IMR-90 (cell line): ENCODE data around the gene TRIO. TPM values are rescaled to one million over a fixed set of nuclear protein-coding genes. Genes with fewer than 3 reads are reported as not detected.

Experiments
- ATAC-seq: fragments of 200-7000 bp; cut with Tn5 transposase; 2 replicates; pipeline ENCODE4 v1.9.1; 2020; ENCODE audit warnings: low read depth, mild to moderate bottlenecking, moderate library complexity
- BruUV-seq: library from RNA; stranded (reverse); fragments of 400-500 nt; replicated peaks from 2 replicates; lab custom pipeline; 2021; lab: Mats Ljungman, UMichigan
- CTCF ChIA-PET: fragments of 300-600 bp; formaldehyde crosslinking; extraction: SDS; loops from one replicate; lab custom pipeline; 2021; ENCODE audit warnings: antibody characterized with exemption; lab: Yijun Ruan, JAX
- POLR2A ChIA-PET: fragments of 300-600 bp; sonication (Branson Sonifier 250); formaldehyde crosslinking; loops from one replicate; lab custom pipeline; 2022; ENCODE audit warnings: antibody characterized with exemption; ENCODE audit not compliant: unreplicated experiment; lab: Charles Lee
- DNase-seq: peaks from one replicate; pipeline ENCODE4 v3.0.0; 2013
- H2AFZ ChIP-seq: replicated peaks from 2 replicates; pipeline ENCODE3; 2013; ENCODE audit warnings: low read length, mild to moderate bottlenecking; ENCODE audit not compliant: poor library complexity
- H2AK5ac ChIP-seq: 2 replicates; pipeline ENCODE4 v1.6.1; 2013; ENCODE audit warnings: low read depth, low read length, inconsistent platforms
- H2AK9ac ChIP-seq: replicated peaks from 2 replicates; pipeline ENCODE3; 2013; ENCODE audit warnings: mild to moderate bottlenecking, low read depth, low read length, moderate library complexity; ENCODE audit not compliant: poor library complexity
- H2BK120ac ChIP-seq: 2 replicates; pipeline ENCODE4 v1.6.1; 2013; ENCODE audit warnings: low read depth, low read length, inconsistent platforms
- H2BK15ac ChIP-seq: 3 replicates; pipeline ENCODE4 v1.6.1; 2013; ENCODE audit warnings: low read depth, low read length, inconsistent platforms
- H2BK20ac ChIP-seq: 2 replicates; pipeline ENCODE4 v1.6.1; 2013; ENCODE audit warnings: low read depth, mild to moderate bottlenecking, inconsistent platforms, low read length, moderate library complexity
- H2BK5ac ChIP-seq: 2 replicates; pipeline ENCODE4 v1.6.1; 2013; ENCODE audit warnings: mild to moderate bottlenecking, low read depth, low read length, inconsistent platforms; ENCODE audit not compliant: poor library complexity, severe bottlenecking
- H3K14ac ChIP-seq: replicated peaks from 2 replicates; pipeline ENCODE4 v1.6.1; 2013; ENCODE audit warnings: low read depth, low read length, inconsistent platforms
- H3K18ac ChIP-seq: 2 replicates; pipeline ENCODE4 v1.6.1; 2013; ENCODE audit warnings: low read depth, low read length, control low read depth
- H3K23ac ChIP-seq: 2 replicates; pipeline ENCODE4 v1.6.1; 2013; ENCODE audit warnings: low read depth, low read length, inconsistent platforms
- H3K27ac ChIP-seq: 2 replicates; pipeline ENCODE4 v1.5.1; 2013; ENCODE audit warnings: mild to moderate bottlenecking, control low read depth, low read length; ENCODE audit not compliant: insufficient read depth
- H3K27me3 ChIP-seq: 2 replicates; pipeline ENCODE4 v1.6.1; 2013; ENCODE audit warnings: low read length; ENCODE audit not compliant: control insufficient read depth, insufficient read depth
- H3K36me3 ChIP-seq: 2 replicates; pipeline ENCODE4 v1.6.1; 2013; ENCODE audit warnings: low read length, mixed read lengths; ENCODE audit not compliant: control insufficient read depth, insufficient read depth
- H3K4ac ChIP-seq: 2 replicates; pipeline ENCODE4 v1.6.1; 2013; ENCODE audit warnings: low read depth, low read length, inconsistent platforms
- H3K4me1 ChIP-seq: 2 replicates; pipeline ENCODE4 v1.6.1; 2013; ENCODE audit warnings: low read length, mixed read lengths; ENCODE audit not compliant: control insufficient read depth, insufficient read depth
- H3K4me2 ChIP-seq: 2 replicates; pipeline ENCODE4 v1.6.1; 2013; ENCODE audit warnings: low read depth, mild to moderate bottlenecking, control low read depth, low read length, moderate library complexity
- H3K4me3 ChIP-seq: 2 replicates; pipeline ENCODE4 v1.5.1; 2013; ENCODE audit warnings: low read depth, mild to moderate bottlenecking, control low read depth, low read length, moderate library complexity; ENCODE audit not compliant: insufficient read depth
- H3K56ac ChIP-seq: 2 replicates; pipeline ENCODE4 v1.6.1; 2013; ENCODE audit warnings: low read length, inconsistent platforms; ENCODE audit not compliant: insufficient read depth; ENCODE audit errors: extremely low read depth
- H3K79me1 ChIP-seq, 2 experiments: 2 replicates each; pipeline ENCODE4 v1.6.1; 2013; ENCODE audit warnings: low read length in 2 of 2, inconsistent platforms in 1 of 2, low read depth in 1 of 2
- H3K9ac ChIP-seq: 2 replicates; pipeline ENCODE4 v1.6.1; 2013; ENCODE audit warnings: low read depth, low read length, control low read depth
- H3K9me1 ChIP-seq: 2 replicates; pipeline ENCODE4 v1.6.1; 2013; ENCODE audit warnings: low read length, inconsistent platforms; ENCODE audit not compliant: insufficient read depth
- H3K9me3 ChIP-seq: 2 replicates; pipeline ENCODE4 v1.6.1; 2013; ENCODE audit warnings: low read length; ENCODE audit not compliant: control insufficient read depth, insufficient read depth
- H4K20me1 ChIP-seq: 2 replicates; pipeline ENCODE4 v1.6.1; 2013; ENCODE audit warnings: low read length, inconsistent platforms; ENCODE audit not compliant: insufficient read depth
- H4K5ac ChIP-seq: 2 replicates; pipeline ENCODE4 v1.6.1; 2013; ENCODE audit warnings: mild to moderate bottlenecking, low read depth, low read length, control low read depth
- H4K8ac ChIP-seq, 2 experiments: 2 replicates each; pipeline ENCODE4 v1.6.1; 2013; ENCODE audit warnings: low read depth in 2 of 2, low read length in 2 of 2, control low read depth in 1 of 2, inconsistent platforms in 1 of 2
- H4K91ac ChIP-seq: 2 replicates; pipeline ENCODE4 v1.6.1; 2013; ENCODE audit warnings: low read depth, low read length, inconsistent platforms; ENCODE audit not compliant: insufficient read depth
- BHLHE40 ChIP-seq: fragments of 150-350 bp; IDR thresholded peaks from 2 replicates; pipeline ENCODE4 v1.6.1; 2016; ENCODE audit warnings: mild to moderate bottlenecking, low read depth, low read length
- CEBPB ChIP-seq: IDR thresholded peaks from 2 replicates; pipeline ENCODE4 v1.6.1; 2012; ENCODE audit warnings: low read depth, low read length, improper control_type of control experiment
- FOS ChIP-seq: fragments of 150-350 bp; IDR thresholded peaks from 2 replicates; pipeline ENCODE4 v1.6.1; 2016; ENCODE audit warnings: low read depth, low read length
- MAFK ChIP-seq: IDR thresholded peaks from 2 replicates; pipeline ENCODE4 v1.6.1; 2012; ENCODE audit warnings: low read depth, low read length, improper control_type of control experiment
- MAZ ChIP-seq: IDR thresholded peaks from 2 replicates; pipeline ENCODE4 v1.6.1; 2012; ENCODE audit warnings: low read depth, mild to moderate bottlenecking, low read length, improper control_type of control experiment, moderate library complexity, borderline replicate concordance
- MXI1 ChIP-seq: IDR thresholded peaks from 2 replicates; pipeline ENCODE4 v1.6.1; 2012; ENCODE audit warnings: low read depth, mild to moderate bottlenecking, low read length, moderate library complexity, borderline replicate concordance
- NFE2L2 ChIP-seq: fragments of 150-350 bp; IDR thresholded peaks from 2 replicates; pipeline ENCODE4 v1.6.1; 2016; ENCODE audit warnings: low read depth, mild to moderate bottlenecking, low read length
- POLR2A ChIP-seq: IDR thresholded peaks from 2 replicates; pipeline ENCODE4 v1.6.1; 2012; ENCODE audit warnings: mild to moderate bottlenecking, low read depth, low read length
- RAD21 ChIP-seq: IDR thresholded peaks from 2 replicates; pipeline ENCODE4 v1.6.1; 2012; ENCODE audit warnings: low read length, improper control_type of control experiment
- RCOR1 ChIP-seq: IDR thresholded peaks from 2 replicates; pipeline ENCODE4 v1.6.1; 2012; ENCODE audit warnings: mild to moderate bottlenecking, low read length, improper control_type of control experiment; ENCODE audit not compliant: insufficient replicate concordance
- SMC3 ChIP-seq: fragments of 150-350 bp; IDR thresholded peaks from 2 replicates; pipeline ENCODE4 v1.6.1; 2016; ENCODE audit warnings: low read depth, mild to moderate bottlenecking, antibody characterized with exemption, low read length, moderate library complexity
- WGBS, 2 experiments: methylation state at CpG; one replicate each; pipeline versions ENCODE4 v1.1.5 to v1.1.7; 2013; ENCODE audit warnings: missing lambda C conversion rate in 2 of 2; ENCODE audit not compliant: insufficient read length in 1 of 2; ENCODE audit errors: extremely low coverage in 2 of 2; 5-methylcytosine and 5-hydroxymethylcytosine counted together
- dilution Hi-C: fragments of 300-500 bp; cut with HindIII; formaldehyde crosslinking; loops from one replicate; pipeline ENCODE4 v1.14.3; 2018; ENCODE audit warnings: low sequenced_read_pairs; ENCODE audit not compliant: unreplicated experiment
- in situ Hi-C: fragments of 300-500 bp; cut with MboI; formaldehyde crosslinking; loops from 3 replicates; pipeline ENCODE4 v1.14.3; 2019; ENCODE audit warnings: low sequenced_read_pairs, inconsistent platforms, mixed read lengths
- intact Hi-C: fragments of 100-400 bp; cut with micrococcal nuclease; formaldehyde crosslinking; loops from 2 replicates; pipeline ENCODE4 v1.10.0; 2022
- polyA plus RNA-seq, 3 experiments: library from polyadenylated mRNA; depleted of rRNA; stranded (reverse); fragments of >200 nt; gene quantifications; 2 replicates each; pipeline ENCODE4 v1.2.3, GENCODE V29; 2012; ENCODE audit warnings: low replicate concordance in 1 of 3
- total RNA-seq: library from RNA; depleted of rRNA; stranded (reverse); fragments of >200 nt; gene quantifications from 2 replicates; pipeline ENCODE4 v1.2.3, GENCODE V29; 2012
- TF ChIP-seq, protein P1 (sequence below): fragments of 150-350 bp; IDR thresholded peaks from 2 replicates; pipeline ENCODE4 v1.6.1; 2017; ENCODE audit warnings: mild to moderate bottlenecking, antibody characterized with exemption, low read length, low read depth
- TF ChIP-seq, protein P2 (sequence below): conservative IDR thresholded peaks from 2 replicates; pipeline ENCODE4 v1.5.1; 2012; ENCODE audit warnings: mild to moderate bottlenecking, low read depth, low read length, improper control_type of control experiment

The TRIO gene
- total and polyA plus RNA-seq, 2 of the 4 experiments (the other 2 are of a cell fraction), result 206 to 522 TPM

DNA sequence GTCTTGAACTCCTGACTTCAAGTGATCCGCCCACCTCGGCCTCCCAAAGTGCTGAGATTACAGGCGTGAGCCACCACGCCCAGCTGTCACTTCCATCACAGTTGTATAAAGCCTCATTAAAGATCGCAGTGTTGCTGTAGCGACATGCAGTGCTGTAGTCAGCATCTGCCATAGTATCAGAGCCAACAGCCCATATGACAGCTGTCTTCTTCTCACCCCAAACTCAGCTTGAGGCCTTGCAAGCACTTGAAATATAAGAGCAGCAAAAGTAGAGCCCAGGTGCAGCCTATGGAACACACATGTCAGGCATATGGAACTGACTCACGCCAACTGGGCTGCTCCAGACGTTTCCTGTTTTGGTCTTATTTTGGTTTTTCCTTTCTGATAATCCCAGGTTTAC lies 167.8 kb downstream of the TRIO start:
- H3K9ac ChIP-seq, result no peak overlapping the region
- no peak overlapping the region for H3K27ac ChIP-seq
- no peak overlapping the region for H3K56ac ChIP-seq
- H4K5ac ChIP-seq, result no peak overlapping the region; the same call in 1 of the 2 replicates
- H4K8ac ChIP-seq, result no peak overlapping the region
- 100% methylated on average over 1 of the region's 8 CpGs; no CpG with 5 or more reads in 1 of the 2 experiments for WGBS, 2 experiments
- peaks cover 64% of the 10 kb centered on the region for H3K36me3 ChIP-seq
- ChIA-PET POLR2A (no interaction called here), CTCF (no interaction called here)
- DNase-seq (no peak), ATAC-seq (no peak)
- BruUV-seq, result no TSS peak
- peaks cover 17% of the 10 kb centered on the region for H3K4me1 ChIP-seq
- H2BK120ac ChIP-seq, result no peak overlapping the region
- TF ChIP-seq MAFK (no peak), RAD21 (no peak), MAZ (no peak), RCOR1 (no peak), MXI1 (no peak), POLR2A (no peak), FOS (no peak), BHLHE40 (no peak), CEBPB (no peak), NFE2L2 (no peak), SMC3 (no peak)
- TF ChIP-seq, protein P1, sequence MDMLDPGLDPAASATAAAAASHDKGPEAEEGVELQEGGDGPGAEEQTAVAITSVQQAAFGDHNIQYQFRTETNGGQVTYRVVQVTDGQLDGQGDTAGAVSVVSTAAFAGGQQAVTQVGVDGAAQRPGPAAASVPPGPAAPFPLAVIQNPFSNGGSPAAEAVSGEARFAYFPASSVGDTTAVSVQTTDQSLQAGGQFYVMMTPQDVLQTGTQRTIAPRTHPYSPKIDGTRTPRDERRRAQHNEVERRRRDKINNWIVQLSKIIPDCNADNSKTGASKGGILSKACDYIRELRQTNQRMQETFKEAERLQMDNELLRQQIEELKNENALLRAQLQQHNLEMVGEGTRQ, result no peak
- TF ChIP-seq, protein P2, sequence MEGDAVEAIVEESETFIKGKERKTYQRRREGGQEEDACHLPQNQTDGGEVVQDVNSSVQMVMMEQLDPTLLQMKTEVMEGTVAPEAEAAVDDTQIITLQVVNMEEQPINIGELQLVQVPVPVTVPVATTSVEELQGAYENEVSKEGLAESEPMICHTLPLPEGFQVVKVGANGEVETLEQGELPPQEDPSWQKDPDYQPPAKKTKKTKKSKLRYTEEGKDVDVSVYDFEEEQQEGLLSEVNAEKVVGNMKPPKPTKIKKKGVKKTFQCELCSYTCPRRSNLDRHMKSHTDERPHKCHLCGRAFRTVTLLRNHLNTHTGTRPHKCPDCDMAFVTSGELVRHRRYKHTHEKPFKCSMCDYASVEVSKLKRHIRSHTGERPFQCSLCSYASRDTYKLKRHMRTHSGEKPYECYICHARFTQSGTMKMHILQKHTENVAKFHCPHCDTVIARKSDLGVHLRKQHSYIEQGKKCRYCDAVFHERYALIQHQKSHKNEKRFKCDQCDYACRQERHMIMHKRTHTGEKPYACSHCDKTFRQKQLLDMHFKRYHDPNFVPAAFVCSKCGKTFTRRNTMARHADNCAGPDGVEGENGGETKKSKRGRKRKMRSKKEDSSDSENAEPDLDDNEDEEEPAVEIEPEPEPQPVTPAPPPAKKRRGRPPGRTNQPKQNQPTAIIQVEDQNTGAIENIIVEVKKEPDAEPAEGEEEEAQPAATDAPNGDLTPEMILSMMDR, result no peak
- H2AK5ac ChIP-seq, result no peak overlapping the region
- in situ Hi-C loops, result no loop called here
- intact Hi-C loops, result no loop called here
- no peak overlapping the region for H4K91ac ChIP-seq
- H2BK20ac ChIP-seq, result no peak overlapping the region
- no peak overlapping the region for H3K23ac ChIP-seq
- no peak overlapping the region for H2BK5ac ChIP-seq
- dilution Hi-C loops, result no loop called here
- no peak overlapping the region for H2AK9ac ChIP-seq
- H3K27me3 ChIP-seq, result no peaks in the 10 kb centered on the region
- peaks cover 59 to 84% of the 10 kb centered on the region in 2 experiments for H3K79me1 ChIP-seq
- H2AFZ ChIP-seq, result no peak overlapping the region
- H3K4me2 ChIP-seq, result no peak overlapping the region
- H3K14ac ChIP-seq, result no peak overlapping the region; the same call in 1 of the 2 replicates
- H3K4me3 ChIP-seq, result no peak overlapping the region
- H3K9me3 ChIP-seq, result no peaks in the 10 kb centered on the region
- no peak overlapping the region for H3K18ac ChIP-seq
- peaks cover 34% of the 10 kb centered on the region for H3K9me1 ChIP-seq
- H4K20me1 ChIP-seq, result peaks cover 85% of the 10 kb centered on the region
- H3K4ac ChIP-seq, result no peak overlapping the region
- no peak overlapping the region for H2BK15ac ChIP-seq
